HG03280 (cell line): ENCODE measurements around the gene CCT3.

Experiments used
- ATAC-seq: cut with Tn5 transposase; IDR thresholded peaks from one replicate; pipeline ENCODE4 v1.9.1; 2021; ENCODE audit warnings: mild to moderate bottlenecking, moderate library complexity; ENCODE audit not compliant: unreplicated experiment

The CCT3 gene

DNA sequence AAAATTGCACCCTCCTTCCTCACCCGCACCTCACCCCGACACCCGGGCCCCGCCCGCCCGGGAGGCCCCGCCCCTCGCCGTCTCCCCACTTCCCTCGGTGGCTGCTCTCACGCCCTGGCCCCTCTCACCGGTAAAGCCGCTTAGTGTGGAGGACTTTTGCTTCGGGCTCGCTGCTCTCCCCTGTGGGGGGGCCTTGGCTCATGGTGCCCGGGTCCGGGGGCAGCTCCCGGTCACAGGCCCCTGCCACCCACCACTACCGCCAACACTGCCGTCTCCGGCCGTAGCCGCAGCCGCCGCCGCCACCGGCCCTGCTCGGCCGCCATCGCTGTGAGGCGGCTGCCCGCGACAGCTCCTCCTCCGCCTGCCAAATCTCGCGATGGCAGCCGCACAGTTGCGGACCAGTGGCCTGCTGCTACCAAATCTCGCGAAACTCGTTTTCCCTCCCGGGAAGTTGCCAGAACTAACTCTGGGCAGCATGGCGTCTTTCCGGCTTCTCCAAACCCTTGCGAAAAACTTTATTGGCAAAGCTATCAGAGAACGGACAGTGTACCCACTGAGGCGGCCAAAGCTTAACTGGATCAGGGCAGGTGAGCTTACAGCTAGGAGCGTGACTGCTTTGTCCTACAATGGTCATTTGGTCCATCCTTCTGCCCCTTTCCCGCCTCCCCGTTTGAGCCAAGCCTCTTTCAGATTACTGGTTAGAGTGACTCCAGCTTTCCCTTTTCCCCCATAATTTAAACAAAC, 55.4 kb downstream of the CCT3 start, which contains the start of gene SMG5:
Gene SMG5 (minus strand): TSS at position 347 of the 744 bp plus-strand sequence. CDS start 145 bp downstream, at position 202.
- peak; percentile 82 for ATAC-seq

DNA sequence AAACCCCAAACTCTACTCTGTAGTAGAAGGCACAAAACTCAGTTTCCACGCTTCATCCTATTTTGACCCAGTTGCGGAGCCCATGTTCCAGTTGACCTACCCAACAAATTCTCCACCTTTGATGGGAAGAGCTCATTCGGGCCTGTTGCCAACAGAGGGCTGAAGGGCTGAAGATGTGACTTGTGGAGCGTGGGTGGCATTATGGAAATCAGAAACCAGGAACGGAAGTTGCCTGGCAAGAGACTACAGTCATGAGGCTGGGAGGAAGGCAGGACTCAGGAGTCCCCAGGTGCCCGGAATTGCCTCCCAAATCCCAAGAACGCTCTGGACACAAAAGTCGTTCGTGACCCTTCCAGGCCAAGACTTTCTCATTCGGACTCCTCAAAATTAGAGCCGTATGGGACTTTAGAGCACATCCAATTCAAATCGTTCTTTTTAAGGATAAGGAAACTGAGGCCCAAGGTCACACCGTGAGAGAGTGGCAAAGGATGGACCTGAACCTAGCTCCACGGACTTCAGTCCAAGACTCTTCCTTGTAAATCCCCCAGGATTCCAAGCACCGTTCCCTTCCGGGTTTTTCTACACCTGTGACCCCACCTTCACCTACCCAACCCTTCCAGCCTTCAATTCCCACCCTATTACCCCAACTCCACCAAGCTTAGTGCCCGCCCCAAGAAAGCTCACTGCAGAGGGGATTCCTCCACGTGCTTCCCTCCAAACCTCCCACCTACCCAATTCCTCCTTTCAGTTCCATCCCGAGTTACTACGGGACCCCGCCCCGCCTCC, 56.2 kb downstream of the CCT3 start:
- peak; percentile 11 for ATAC-seq

DNA sequence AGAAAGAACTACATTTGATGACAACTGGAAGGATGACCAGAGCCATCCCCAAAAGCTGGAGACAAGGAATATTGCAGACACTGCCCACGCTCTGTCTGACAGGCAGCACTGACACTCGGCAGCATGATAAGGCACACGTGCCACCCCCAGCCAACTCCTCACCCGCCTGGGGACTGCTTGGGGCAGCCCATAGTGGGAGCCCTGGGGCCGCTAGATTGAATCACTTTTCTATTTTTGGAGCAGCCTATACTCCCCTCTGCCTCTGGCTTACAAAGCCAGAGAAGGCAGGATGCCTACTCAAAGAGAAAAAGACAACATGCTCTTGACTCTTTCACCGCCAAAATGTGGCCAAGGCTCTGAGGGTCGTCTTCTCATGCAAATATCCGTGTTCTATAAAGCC, 56.8 kb downstream of the CCT3 start:
- peak; percentile 43 for ATAC-seq

DNA sequence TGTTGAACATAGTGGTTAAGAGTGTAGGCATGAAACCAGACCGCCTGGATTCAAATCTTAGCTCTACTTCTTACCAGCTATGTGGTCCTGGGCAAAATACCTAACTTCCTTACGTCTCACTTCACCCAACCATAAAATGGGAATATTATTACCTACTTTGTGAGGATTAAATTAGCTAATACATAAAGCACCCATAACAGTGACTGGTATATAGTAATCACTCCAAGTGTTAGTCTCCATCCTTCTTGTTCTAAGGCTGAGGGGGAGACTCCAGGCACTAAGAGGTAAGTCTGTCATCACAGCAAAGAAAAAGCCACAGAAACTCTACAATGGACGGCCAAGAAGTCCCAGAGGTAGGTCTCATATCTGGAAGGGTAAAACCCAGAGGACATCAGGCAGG, 58.3 kb downstream of the CCT3 start:
- no peak for ATAC-seq

DNA sequence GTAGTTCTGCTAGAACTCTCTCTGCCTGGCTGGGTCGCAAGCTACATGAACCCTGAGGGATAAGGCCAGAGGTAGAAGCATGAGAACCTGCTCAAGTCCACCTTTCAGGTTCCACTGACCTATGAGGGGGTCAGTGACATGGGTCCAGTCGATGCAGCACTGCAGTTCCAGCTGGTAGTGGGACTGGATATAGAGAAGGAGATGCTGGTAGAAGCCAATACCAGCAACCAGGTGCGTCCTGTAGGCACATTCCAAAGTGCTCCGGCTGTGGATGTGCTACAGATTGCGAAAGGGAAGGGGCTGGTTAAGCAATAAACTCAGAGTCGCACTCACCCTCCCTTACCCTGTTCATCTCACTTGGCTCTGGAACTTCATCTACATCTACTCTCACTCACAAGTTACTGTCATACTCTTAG, 61.1 kb downstream of the CCT3 start:
- no peak for ATAC-seq

DNA sequence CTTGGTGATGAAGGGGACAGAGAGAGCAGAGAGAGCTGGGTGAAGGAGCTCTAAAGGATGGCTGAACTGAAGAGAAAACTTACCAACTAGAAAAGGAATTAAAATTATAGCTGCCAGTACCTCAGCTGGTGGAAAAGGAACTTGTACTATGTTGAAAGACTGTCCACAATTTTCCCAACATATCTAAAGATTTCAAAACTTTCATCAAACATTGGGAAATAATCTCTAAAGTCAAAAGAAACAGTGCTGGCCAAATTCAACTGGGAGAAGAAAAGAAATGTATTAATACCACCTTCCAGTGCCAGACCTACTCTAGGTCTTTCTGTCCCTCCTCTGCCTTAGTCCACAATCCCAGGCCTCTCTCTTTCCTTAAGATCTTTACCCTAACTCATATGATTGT, 61.6 kb downstream of the CCT3 start:
- no peak for ATAC-seq

DNA sequence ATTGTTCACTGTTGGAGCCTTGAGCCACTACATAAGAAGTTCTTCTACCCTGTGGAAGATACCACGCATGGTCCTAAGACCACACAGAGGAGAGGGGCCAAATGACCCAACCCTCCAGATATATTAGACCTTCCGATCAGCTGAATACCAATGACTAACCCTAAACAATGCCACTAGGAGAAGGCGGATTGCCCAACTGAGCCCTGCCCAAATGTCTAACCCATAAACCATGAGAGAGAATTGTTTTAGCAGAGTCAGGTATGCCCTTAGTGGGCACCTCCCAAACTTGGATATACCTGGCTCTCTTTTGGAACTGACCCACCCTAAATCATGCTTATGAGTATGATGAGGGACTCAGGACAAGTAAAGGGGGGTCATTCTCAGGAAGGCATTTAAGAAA, 67.8 kb downstream of the CCT3 start:
- no peak for ATAC-seq

DNA sequence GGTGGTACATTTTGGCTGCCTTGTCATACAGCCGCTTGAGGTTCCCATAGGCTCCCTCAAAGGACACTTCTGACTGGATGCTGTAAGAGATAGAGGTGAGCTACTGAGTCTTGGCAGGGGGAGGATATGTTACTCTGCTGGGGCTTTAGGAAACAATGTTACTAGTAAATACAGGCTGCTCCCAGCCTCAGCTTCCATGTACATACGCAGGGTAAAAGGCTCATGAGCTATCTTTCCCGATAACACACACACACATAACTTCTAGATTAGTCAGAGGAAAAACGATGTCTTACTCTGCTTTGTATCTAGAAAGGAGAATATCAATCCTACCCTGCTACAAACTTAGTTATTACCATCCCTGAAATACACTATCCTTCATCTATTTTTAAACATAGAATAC, 69.8 kb downstream of the CCT3 start:
- no peak for ATAC-seq

DNA sequence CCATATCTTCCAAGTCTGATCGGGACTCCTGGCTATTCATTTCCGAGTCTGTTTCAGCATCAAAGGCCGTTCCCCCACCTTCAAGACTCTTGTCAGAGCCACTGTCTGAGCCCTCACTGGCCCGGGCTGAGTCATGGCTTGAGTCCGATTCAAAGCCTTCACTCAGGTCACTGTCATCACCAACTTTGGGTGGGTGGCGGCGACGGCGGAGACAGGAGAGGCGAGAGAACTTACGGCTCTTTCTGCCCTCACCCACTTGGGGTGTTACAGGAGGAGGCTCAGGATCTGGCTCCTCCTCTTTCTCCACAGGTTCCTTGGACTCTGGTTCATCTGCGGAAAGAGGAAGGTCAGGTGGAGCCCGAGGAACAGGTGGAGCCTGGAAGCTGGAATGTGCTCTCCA, 72.0 kb downstream of the CCT3 start:
- no peak for ATAC-seq

DNA sequence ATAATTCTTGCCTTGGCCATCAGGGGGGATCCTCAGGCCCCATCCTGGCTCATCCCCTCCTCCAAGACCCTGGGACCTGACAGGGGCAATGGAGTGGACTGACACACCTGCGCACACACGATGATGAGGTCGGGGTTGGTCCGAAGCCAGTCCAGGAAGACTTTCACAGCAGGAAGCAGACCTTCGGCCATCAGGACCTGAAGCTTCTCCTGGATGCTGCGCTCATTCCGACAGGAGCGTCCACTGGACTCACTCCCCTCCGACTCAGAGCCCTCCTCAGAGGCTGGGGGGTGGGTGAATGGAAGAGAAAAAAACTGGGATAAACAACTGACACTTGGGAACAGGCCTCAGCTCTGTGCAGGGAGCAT, 74.8 kb downstream of the CCT3 start:
- ATAC-seq, result no peak

DNA sequence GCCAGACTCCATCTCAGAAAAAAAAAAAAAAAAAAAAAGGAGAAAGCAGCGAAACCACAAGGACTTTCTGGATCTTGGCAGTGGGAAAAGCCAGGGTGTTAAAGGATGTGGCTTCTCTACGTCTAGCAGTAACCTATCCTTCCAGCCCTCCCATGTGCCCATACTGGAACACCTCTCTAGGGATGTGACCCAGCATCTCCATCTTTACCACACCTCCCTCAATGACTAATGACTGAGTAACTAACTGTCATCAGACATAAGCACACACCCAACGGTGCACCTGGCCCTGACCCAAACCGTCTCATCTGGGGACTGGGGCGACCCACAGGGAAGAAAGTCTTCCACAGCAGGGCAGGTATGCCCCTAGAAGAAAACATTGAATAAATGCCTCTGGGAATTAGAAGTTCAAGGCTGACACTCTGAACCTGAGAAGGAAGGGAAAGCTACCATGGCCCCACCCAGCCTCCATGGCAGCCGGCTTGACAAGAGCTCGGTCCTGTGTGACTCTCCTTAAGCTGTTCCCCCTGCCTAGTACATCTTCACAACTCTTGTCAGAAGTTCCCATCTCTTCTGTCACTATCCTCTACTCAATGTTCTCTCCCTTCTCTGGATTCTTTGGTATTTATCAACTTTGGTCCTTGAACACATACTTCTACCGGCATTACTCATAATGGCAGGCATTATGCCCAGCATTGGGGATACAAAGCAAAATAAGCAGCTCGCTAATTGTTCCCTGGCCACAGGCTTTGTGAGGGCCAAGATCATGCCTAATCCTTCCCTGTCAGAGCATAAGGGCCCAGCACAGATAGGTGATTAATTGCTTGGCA, 75.4 kb downstream of the CCT3 start:
- no peak for ATAC-seq

DNA sequence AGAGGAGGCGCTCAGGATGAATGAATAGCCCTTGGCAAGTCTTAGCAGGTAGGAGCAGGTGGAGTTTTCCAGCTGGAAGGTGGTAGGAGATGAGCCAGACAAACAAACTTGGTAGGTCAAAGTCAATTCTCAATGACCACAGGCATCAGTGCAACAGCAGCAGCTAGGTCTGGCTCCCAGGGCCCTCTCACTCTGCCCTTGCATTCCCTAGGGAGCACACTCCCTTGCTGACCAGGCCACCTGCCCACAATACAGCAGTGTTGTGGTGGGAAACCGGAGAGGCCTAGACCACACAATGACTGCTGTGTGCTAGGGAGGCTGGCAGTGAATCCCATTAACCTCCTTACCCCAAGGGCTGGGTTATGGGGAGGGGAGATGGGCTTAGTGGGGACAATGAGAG, 77.2 kb downstream of the CCT3 start:
- no peak for ATAC-seq

DNA sequence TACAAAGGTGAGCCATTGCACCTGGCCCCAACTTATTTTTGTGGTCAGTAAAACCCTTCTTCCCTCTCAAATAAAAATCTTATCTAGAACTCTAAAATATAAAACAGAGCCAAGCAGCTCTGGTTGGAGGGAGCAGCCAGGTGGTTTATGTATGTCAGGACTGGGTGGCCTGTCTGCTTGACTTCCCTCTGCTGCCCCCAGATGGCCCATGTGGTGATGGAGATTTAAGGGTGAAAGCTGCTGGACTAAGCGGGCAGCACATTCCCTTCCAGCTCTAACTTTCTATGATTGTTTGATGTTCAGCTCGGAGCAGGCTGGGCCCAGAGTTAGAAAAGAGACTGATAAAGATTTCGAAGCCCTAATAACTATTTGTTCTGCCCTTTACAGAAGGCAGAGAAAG, 78.3 kb downstream of the CCT3 start:
- ATAC-seq, result no peak
